Colonic mucosa (tissue), 4 donors: ENCODE measurements around the gene PLCB1. TPM values are rescaled to one million over a fixed set of nuclear protein-coding genes. Genes with fewer than 3 reads are reported as not detected.

Source experiments
- DNase-seq: peaks from one replicate; pipeline ENCODE4 v3.0.0-alpha.2; 2020
- H3K27ac ChIP-seq: fragments of 200-600 bp; one replicate; pipeline ENCODE4 v1.8.0; 2021
- H3K27me3 ChIP-seq: fragments of 200-600 bp; one replicate; pipeline ENCODE4 v1.8.0; 2021
- H3K36me3 ChIP-seq: fragments of 200-600 bp; one replicate; pipeline ENCODE4 v1.8.0; 2021
- H3K4me1 ChIP-seq: fragments of 200-600 bp; one replicate; pipeline ENCODE4 v1.8.0; 2021; ENCODE audit warnings: mild to moderate bottlenecking
- H3K4me3 ChIP-seq: fragments of 200-600 bp; one replicate; pipeline ENCODE4 v1.8.0; 2021
- H3K9ac ChIP-seq, 2 donors: one replicate each; pipeline ENCODE4 v1.7.0; 2013; ENCODE audit warnings: control low read depth in 2 of 2, low read depth in 2 of 2, low read length in 2 of 2
- H3K9me3 ChIP-seq: fragments of 200-600 bp; one replicate; pipeline ENCODE4 v1.8.0; 2021
- intact Hi-C: fragments of 100-400 bp; cut with DNase I; formaldehyde crosslinking; loops from one replicate; pipeline ENCODE4 v1.14.1; 2022
- total RNA-seq, 2 donors: library from RNA; stranded (reverse); fragmentation: NEBNext Ultra II Directional in 1 of 2; extraction: Animal tissue kit (Norgen Biotek cat#: 25700) in 1 of 2; gene quantifications; one replicate each; pipeline ENCODE4 v1.2.1, GENCODE V29; 2021
- TF ChIP-seq, protein P1 (sequence below): fragments of 200-600 bp; IDR thresholded peaks from one replicate; pipeline ENCODE4 v1.8.0; 2022; ENCODE audit warnings: antibody characterized with exemption, mild to moderate bottlenecking
- donor health status: healthy.
- donor health status: DM: no; HTN: no; CAD: no.
- donor health status: DM: no; HTN: no; CAD: no.

PLCB1 gene
- total RNA-seq, 2 donors from 2014 or later = 8.3 to 9.6 TPM

DNA sequence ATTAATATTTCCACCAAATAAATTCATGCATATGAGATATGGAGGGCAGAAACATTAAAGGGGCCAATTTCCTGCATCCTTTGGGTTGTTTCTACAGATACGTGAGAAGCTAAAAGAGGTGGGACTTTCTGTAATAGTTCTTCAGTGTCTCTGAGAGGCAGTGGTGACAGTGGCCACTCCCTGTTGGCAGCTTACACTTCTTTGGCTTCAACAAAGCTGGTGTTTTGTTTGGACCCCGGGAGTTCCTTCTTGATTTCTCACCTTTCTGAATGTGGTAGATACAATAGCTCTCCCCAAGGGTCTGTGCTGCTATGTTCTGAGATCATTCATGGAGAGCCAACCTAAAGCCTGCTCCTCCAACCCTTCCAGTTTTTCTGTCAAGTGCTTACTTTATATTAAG lies 7.8 kb downstream of the PLCB1 start:
- H3K27me3 ChIP-seq = no peaks in the 10 kb centered on the region
- intact Hi-C loops = loop anchor here (10.0 kb wide), 1 partner anchor 165 kb away; no protein-coding TSS in a partner anchor
- DNase-seq = no peak
- no peaks in the 10 kb centered on the region for H3K36me3 ChIP-seq
- TF ChIP-seq, protein P1, sequence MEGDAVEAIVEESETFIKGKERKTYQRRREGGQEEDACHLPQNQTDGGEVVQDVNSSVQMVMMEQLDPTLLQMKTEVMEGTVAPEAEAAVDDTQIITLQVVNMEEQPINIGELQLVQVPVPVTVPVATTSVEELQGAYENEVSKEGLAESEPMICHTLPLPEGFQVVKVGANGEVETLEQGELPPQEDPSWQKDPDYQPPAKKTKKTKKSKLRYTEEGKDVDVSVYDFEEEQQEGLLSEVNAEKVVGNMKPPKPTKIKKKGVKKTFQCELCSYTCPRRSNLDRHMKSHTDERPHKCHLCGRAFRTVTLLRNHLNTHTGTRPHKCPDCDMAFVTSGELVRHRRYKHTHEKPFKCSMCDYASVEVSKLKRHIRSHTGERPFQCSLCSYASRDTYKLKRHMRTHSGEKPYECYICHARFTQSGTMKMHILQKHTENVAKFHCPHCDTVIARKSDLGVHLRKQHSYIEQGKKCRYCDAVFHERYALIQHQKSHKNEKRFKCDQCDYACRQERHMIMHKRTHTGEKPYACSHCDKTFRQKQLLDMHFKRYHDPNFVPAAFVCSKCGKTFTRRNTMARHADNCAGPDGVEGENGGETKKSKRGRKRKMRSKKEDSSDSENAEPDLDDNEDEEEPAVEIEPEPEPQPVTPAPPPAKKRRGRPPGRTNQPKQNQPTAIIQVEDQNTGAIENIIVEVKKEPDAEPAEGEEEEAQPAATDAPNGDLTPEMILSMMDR = no peak
- H3K4me3 ChIP-seq = no peak overlapping the region
- no peaks in the 10 kb centered on the region for H3K4me1 ChIP-seq
- H3K9ac ChIP-seq = no peak overlapping the region
- no peak overlapping the region for H3K27ac ChIP-seq
- H3K9me3 ChIP-seq = no peaks in the 10 kb centered on the region

DNA sequence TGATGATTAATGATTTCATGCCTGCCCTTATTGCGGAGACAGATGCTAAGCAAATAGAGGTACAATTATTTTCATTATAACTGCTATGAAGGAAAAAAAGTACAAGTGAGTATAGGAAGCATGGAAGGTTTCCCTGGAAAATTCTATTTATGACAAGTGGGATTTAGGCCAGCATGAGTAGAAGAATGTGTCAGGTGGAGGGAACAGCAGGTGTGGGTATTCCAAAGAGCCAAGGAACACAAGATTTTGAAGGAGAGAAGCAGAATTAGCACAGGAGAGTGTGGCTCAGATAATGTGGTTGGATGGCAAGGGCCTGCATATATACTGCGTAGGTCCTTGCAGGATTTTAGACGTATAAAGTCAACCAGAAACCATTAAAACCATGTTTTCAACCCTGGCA lies 11.4 kb downstream of the PLCB1 start:
- DNase-seq = no peak
- H3K9ac ChIP-seq = no peak overlapping the region
- no peaks in the 10 kb centered on the region for H3K9me3 ChIP-seq
- TF ChIP-seq, protein P1 = no peak
- intact Hi-C loops = no loop called here
- H3K27me3 ChIP-seq = no peaks in the 10 kb centered on the region
- H3K4me1 ChIP-seq = no peaks in the 10 kb centered on the region
- no peaks in the 10 kb centered on the region for H3K36me3 ChIP-seq
- H3K27ac ChIP-seq = no peak overlapping the region
- H3K4me3 ChIP-seq = no peak overlapping the region

GRCh38 chr20:8144282-8145245 lies 12.5 kb downstream of the PLCB1 start:
- Histone ChIP-seq H3K36me3 (no peaks in the 10 kb centered on the region), H3K4me3 (no peak overlapping the region), H3K9me3 (no peaks in the 10 kb centered on the region), H3K4me1 (no peaks in the 10 kb centered on the region), H3K27me3 (no peaks in the 10 kb centered on the region), H3K27ac (no peak overlapping the region), H3K9ac (no peak overlapping the region)
- TF ChIP-seq, protein P1 = no peak
- DNase-seq = no peak
- intact Hi-C loops = no loop called here

- Histone ChIP-seq H3K27me3 (no peaks in the 10 kb centered on the region), H3K4me3 (no peak overlapping the region), H3K9me3 (no peaks in the 10 kb centered on the region), H3K27ac (no peak overlapping the region), H3K9ac (no peak overlapping the region), H3K4me1 (no peaks in the 10 kb centered on the region), H3K36me3 (no peaks in the 10 kb centered on the region)
- DNase-seq = no peak
- intact Hi-C loops = no loop called here
- TF ChIP-seq, protein P1 = no peak
Measured at GRCh38 chr20:8145246-8146168, 13.4 kb downstream of the PLCB1 start.

- H3K27ac ChIP-seq = no peak overlapping the region
- H3K9ac ChIP-seq = no peak overlapping the region
- H3K27me3 ChIP-seq = no peaks in the 10 kb centered on the region
- TF ChIP-seq, protein P1 = no peak
- no peaks in the 10 kb centered on the region for H3K36me3 ChIP-seq
- no peak overlapping the region for H3K4me3 ChIP-seq
- H3K4me1 ChIP-seq = no peaks in the 10 kb centered on the region
- DNase-seq = no peak
- intact Hi-C loops = no loop called here
- no peaks in the 10 kb centered on the region for H3K9me3 ChIP-seq
Measured at GRCh38 chr20:8147476-8147875, 15.4 kb downstream of the PLCB1 start.
